ENCODE data around the gene CD93.

Gene CD93

DNA sequence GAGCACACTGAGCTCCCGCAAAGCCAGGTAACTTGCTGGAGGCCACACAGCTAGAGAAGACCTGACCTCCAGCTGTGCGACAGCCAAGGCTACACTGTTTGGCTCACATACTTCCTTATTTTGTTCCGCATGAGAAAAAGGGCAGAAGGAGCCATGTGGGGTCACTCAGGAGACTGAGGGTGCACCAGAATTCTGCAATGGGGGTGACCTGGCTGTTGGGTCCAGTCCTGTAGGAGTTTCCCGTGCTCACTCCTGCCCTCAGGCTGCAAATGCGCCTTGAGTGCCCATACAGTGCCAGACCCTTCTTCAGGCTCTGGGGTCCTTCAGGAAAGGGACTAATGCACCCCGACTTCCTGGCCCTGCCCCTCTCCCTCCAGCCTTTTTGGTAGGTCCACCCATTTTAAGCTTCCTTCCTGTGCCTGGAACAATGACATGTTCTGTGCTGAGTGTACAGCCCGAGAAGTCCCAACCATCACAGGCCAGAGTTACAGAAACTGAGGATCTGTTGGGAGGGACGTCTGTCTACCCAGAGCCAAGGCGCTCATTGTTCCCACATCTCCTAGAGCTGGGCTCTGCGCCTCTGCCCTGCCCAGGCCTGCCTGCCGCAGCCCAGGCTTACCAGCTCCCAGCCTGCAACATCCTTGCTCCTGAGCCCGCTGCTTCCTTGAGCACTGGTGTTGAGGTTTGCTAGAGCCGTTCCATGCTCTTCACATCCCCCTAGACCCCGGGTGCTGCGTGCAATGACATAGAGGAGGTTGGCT, 33.5 kb upstream of the CD93 start:
- no peak for DNase-seq

DNA sequence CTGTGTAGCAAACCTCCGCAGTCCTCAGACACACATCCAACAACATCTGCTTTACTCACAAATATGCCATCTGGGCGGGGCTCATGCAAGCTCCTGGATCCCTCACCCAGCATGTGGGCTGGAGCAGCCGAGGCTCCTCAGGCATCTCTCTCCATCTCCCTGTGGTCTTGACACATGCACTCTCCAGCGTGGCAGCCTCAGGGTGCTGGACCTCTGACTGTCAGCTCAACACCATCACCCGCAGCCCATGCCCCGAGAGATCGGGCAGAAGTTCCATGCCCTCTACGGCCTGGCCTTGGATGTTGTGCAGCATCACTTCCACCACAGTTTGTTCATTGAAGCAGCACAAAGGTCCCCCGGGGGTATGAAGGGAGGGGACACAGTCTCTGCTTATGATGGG, 32.6 kb upstream of the CD93 start:
- DNase-seq: no peak

DNA sequence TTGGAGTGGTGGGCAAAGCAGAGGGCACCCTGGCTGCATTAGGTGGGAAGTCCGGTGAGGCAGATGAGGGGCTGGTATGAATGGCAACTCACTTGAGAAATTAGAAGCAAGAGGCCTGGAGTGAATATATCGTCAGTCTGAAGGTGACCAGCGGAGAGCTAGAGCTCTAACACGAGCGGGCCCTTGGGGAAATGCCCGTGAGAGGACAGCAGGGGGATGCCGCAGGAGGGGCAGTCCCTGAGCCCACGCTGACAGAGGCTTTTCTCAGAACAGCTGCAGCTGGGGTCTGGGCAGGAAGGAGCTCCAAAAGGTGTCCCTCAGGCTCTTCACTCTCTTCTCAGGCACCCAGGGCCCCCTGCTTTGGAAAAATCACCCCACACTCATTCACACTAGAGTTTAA, 32.0 kb upstream of the CD93 start:
- DNase-seq: no peak

DNA sequence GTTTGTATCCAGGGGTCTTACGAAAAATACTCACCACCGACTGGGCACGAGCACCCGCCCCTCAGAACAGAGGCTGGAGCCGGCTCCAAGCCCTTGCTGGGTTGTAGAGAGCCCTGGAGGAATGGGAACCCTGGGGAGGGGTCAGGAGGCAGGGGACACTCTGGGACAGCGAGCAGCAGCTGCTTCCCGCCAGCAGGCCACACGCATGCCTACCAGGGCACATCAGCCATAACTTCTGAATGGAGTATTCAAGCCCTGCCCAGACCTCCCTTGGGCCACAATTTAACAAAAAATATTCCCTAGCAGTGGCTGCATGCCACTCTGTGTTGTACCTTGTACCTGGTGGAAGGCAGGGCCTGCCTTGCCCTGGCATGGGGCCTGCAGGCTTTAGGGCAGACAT, 31.6 kb upstream of the CD93 start:
- no peak for DNase-seq

DNA sequence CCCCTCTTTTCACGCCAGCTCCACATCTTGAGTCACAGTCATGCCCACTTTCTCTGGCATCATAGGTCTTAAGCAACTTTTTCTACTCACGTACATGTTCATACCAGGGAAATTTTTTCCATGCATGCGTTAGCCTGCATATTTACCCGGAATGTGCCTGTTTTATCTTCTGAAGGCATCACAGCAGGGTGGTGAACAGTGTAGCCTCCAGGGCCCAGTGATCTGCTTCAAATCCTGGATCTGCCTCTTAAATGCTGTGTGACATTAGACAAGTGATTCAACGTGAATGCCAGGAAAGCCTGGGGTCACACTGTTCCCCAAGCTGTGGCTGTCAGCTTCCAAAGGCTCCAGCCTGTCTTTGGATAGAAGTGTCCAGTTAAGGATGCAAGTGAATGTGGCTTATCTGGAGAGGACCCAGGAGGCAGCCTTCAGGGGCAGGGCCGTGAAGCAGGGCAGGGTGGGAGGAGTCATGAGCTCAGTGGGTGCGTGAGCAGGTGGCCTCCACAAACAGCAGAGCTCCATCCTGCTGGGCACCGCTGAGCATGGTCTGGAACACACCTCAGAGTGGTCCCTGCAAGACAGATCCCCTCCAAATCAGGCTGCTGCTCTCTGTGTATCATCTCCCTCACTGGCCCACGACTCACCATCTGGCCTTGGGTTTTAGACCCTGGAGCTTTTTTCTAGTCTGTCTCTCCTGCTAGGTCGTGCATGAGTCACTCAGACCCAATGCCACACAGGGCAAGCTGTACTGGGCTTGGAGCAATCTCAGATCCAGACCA, 30.4 kb upstream of the CD93 start:
- no peak for DNase-seq

DNA sequence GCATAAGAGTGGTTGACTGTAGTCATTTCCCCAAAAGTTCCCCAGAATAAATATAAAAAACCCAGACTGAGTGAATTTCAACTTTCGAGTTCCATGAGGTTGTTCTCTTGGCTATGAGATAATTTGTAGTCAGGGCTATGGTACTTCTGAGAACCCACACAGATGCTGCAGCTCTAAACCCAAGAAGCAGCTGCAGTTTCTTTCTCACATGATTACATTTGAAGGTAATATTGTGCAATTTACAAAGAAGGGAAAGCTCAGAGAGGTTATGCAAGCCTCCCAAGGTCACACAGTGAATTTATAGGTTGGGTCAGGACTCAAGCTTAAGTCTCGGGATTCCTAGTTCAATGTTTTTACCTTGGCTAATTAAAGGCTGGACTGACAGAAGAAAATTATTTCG, 29.7 kb upstream of the CD93 start:
- no peak for DNase-seq

DNA sequence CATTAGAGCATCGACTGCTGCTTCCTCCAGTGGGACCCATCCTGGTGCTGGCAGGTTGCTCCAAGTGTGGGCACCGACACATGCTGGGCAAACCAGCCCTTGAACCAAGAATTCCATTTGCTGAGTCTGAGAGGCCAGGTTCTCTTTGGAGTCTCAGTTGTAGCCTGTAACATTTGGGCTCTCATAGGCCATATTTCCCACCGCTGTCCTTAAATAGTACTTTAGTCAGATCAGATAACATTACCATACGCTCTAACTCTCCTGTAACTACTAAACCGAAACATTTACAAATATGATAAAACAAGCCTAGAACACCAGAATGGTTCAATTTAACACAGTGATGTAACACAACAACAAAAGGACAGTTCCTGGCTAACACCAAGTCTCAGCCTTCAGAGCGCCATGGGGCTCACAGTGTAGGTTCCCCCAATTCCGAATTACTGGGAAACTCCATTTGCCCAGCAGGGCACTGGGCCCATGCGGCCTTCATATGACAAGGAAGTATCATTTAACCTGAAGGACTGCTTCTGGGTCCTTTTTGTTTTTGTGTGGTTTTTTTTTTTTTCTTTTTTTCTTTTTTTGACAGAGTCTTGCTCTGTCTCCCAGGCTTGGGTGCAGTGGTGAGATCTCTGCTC, 28.4 kb upstream of the CD93 start:
- no peak for DNase-seq

DNA sequence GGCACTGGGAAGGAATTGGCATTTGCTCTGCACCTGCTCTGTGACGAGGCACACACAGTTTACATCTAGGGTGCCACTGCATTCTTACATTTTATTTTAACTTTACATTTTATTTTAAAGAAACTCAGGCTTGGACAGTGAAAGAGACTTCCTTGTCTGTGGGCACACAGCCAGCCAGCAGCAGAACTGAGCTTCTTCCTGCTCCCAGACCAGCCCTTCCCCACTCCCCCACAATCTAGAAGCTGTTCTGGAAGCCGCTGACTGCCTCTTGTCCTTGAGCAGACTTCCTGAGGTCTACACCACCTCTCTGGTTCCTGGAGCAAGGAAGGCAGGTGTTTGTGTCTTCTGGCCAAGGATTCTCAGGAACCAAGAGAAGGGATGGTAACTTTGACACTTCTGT, 27.9 kb upstream of the CD93 start:
- DNase-seq: no peak

DNA sequence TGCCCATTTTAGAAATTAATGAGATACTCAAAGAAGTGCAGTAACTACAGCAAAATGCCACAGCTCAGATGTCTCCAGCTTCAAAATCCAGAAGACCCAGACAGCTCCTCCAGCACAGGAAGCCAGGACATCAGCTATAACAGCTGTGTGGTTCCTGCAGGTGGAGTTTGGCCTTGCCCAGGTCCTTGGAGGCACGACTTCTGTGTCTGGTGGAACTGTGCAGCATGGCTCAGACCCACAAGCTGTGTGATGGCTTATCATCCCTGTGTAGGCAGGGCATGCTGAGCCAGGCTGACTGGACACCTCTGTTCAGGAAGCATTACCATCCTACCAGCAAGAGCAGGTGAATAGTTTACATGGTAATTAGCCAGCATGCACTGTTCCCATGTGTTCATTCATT, 26.5 kb upstream of the CD93 start:
- no peak for DNase-seq

DNA sequence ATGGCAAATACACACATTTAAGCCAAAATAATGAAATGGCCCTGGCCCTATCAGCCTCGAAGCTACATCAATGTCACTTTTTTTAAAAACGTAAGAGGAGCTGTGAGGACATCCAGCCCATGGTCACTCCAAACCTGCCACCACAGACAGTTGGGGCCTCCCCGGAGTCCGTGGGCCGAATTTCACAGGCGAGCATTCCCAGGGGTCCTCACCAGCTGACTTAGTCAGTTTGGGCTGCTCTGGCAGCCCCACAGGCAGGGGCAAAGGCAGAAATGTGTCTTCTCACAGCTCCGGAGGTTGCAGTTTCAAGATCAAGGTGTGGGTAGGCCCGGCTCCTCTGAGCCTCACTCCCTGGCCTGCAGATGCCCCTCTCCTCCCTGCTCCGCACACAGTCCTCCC, 25.8 kb upstream of the CD93 start:
- no peak for DNase-seq

DNA sequence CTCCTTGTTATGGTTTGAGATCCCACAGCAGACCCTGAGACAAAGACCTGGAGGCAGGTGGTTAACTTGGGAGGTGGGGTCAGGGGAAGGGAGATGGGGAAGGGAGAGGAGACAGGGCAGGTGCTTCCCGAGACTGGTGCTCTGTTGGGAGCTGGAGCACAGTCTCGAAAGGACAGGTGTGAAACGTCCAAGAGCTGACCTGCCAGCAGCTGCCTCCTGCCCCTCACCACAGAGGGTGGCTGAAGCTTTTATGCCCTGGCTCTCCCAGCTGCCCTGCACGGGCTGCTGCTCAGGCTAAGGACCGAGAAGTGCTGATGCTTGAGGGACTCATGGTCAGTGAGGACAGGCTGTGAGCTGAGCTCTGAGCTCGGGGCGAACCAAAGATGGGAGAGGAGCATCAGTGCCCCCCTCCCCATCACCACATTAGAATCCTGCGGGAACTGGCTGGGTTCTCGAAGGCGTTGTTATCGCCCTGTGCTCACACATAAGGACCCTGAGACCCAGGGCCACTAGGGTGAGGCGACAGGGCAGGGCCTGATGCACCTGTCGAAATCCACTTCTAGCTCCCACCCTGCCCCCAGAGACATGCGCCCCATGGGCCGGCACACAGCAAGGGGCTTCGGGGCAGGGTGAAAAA, 25.3 kb upstream of the CD93 start:
- DNase-seq: no peak

DNA sequence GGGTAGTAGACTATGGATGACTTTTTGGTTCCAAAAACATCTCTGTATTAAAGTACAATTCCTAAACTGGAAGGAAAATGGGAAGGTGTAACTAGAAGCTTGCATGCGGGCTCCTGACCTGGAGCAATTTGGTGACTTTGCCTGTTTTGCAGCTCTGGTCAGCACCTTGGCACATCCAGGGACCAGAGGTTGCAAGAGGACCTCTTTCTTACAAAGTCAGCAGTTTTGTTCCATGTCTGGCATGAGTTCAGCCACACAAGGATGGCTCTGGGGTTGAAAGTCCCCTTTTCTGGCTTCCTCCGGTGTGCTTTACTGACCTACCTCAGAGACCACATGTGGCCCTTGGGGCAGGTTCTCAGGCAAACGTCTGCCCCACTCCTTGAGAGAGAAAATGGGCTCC, 22.7 kb upstream of the CD93 start:
- no peak for DNase-seq

DNA sequence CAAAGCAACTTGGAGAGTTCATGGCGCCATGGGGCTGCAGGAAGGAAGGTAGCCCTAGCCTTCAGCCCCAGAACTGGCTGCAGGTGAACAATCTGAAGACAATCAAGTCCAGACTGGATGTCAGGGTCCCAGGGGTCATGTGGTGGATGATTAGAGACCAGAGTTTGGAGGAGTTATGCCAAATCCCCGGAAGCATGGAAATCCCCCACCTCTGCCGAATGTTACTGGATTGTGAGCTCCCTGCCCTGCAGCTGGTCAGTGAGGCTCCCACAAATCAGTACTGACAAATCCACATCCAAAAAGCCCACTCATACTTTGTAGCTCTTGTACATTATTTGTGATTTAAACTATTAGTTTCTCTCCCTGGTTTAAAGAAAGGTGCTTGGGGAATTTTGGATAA, 21.3 kb upstream of the CD93 start:
- DNase-seq: no peak

DNA sequence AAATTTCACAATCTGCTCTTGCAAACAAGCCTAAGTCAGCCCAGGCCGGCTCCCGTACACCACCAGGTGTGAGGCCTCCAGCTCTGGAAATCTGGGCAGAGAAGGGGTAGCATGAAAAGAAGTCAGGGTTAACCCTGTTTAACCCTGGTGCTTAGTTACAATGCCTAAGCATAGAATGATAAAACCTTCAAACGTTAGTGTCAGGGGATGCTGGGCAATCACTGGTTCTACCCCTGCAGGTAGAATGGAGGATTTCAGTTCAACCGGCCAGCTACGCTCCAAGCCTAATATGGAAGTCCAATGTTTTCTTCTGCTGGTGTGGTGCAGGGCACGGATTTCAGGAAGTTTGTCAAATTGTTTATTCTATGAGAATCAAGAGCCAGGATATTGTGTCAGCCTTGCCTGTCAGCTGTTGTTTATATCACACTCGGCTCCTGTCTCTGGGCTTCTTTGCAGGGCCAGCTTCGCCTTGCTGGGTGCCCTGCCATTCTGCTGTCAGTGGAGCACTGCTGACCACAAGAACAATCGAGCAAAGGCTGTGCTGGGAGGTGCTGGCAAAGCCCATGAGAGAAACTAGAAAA, 20.2 kb upstream of the CD93 start:
- DNase-seq: no peak

DNA sequence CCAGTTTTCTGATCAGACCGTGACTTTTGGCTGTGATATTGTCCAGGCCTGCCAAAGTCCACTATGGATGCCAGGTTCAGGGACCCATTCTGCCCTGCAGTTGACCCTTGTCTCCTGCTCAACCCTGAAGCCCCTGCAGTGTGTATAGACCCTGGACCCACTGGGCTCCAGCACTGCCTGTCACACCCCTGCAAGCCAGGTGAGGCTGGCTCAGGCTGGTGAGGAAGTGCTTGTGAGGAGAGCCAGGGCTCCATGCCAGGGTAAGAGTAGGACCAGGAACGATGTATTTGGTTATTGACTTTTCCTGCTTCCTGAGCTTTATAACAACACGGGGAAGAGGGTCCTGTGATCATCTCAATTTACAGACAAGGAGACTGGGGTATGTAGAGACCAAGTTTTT, 19.1 kb upstream of the CD93 start:
- no peak for DNase-seq

DNA sequence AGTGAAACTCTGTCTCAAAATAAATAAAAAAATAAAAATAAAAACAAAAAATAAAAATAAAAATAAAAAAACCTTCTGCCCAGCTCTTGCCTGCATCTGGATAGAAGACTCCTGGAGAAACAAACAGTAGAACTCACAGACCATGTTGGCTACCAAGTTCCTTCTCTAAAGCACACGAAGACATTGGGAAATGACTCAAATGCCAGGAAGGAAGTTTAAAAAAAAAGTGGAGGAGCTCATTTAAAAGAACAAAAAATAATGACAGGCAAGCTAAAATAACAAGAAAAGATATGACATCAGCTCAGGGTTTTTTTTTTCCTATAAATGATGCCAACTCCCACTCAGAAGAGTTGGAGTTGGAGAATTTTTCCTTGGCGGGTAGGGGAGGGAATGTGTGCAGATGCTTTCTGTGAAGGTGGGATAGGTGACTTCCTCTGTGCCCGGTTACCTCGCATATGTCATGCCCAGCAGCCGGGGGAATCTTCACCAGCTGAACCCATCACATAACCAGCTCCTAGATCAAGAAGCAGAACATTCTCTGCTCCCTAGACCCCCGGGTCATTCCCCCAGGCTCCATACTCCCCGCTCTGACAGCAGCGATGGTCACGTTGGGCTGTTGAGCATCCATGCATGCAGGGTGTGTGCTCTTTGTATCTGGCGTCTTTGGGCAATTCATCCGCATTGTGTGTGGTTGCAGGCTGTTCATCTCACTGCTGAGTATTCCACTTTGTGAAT, 17.3 kb upstream of the CD93 start:
- DNase-seq: no peak

DNA sequence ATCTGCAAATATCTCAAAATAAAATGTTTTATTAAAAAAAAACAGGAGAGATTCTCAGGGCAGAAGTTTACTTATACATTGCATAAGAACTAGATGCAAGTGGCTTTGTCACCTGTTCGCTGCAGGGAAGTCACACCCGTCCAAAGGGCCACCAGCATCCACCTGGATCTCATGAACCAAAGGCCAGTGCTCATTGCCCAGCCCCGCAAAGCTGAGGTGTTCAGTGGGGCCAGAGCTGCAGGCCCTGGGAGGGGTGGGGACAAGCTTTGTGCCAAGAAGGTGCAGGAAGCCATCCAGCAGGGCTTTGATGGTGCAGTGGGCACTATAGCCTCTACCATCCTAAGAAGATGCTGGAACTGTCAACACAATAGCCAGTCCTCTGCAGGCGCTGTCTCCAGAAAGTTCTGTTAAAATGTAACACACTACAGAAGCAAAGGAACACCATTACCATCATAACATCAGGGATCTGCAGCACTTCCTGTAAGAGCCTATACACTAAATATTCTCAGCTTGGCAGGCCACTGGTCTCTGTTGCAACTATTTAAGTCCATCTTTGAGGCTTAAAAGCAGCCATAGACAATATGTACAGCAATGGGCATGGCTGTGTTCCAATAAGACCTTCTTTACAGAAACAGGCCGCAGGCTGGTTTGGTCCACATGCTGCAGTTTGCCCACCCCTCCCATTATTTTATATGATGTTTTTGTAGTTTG, 15.7 kb upstream of the CD93 start:
- DNase-seq: no peak

DNA sequence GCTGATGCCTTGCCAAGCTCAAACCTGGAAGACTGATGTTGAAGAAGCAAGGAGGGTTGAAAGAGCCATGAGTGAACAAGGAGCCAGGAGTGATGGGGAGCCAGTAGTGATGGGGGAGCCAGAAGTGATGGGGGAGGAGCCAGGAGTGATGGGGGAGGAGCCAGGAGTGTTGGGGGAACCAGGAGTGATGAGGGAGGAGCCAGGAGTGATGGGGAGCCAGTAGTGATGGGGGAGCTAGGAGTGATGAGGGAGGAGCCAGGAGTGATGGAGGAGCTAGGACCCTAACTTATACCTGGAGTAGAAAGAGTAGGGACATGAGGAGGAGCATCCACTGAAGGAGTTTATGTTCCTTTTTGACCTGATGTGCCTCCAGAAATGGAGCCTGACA, 14.6 kb upstream of the CD93 start:
- DNase-seq: no peak

DNA sequence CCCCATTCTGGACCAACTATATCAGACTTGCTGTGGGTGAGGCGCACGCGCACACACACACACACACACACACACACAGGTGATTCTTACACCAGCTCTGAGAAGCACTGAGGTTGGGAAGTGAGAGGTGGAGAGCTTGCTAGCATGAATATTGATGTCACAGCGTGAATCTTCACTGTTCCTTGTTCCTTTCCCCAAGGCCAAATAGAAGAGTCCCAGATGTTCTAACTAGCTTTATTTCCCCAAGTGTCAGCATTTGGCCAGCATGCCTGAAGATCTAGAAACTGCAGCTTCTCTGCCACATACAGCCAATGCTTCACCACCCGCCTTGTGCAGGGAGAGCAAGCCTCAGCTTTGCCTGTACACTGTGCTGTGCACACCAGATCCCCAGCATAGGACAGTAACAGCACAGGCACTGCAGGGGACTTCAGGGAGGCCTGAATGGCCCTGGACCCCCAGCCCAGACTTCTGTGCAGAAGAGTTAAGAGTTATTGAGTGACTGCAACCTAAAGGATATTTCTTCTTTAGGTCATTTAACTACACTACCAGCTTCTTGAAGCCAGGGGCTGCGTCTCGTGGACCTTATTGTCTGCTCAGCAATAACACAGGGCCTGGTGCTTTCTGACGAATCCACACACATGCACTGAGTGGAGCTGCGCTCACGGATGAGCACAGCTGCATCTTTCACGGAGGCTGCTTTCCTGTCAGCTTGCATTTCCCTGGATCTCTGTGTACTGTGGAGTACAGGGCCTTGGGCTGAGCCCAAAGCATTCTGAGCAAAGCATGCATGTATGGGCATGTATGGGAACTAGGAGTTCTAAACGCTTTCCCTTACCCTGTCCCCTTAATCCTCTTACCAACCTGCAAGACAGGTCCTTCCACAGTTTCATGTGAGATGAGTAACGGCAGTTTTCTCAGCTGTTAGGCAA, 13.9 kb upstream of the CD93 start:
- no peak for DNase-seq

DNA sequence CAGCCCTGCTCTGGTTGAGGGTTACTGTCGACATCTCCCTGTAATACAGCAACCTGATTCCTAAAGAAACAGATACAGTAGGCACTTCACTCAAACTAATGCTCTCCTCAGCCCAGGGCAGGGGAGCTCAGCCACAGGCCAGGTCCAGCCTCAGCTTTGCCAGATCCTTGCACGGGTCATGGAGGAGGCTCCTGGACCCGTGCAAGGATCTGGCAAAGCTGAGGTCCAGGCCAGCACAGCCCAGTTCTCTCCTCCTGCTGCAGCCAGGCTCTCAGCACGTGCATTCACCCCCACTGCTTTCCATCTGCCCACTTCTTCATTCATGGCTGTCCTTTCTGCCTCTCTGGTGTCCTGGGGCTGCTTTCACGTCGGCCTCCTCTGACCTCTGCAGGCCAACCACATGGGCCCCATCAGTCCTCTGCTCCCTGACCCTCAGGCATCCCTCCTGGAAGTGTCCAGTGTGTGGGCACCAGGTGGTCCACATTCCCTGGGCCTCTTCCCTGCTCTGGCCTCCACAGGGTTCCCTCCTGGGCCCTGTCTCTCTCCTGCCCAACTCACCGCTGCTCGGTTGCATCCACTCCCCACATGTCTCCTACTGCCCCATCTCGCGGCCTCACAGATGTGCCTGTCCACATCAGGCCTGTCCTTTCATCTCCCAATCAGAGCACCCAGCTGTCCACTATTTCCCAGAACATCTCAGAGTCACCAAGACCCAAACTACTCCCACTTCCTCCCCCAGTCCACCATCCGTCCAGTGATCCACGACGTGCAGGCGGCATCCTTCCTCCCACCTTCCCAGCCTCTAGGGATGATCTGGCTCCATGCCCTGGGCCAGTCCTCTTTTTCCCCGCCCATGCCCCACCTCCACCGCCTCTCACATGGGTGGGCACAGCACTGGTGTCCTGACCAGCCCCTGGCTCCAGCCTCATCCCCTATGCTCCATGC, 11.8 kb upstream of the CD93 start:
- DNase-seq: no peak
